ACC112 (cell line): ENCODE measurements around the gene MERTK.

Source experiments
- H2AFZ ChIP-seq: fragments of 200-600 bp; sonication (generic); one replicate; pipeline ENCODE4 v1.6.0; 2017; ENCODE audit warnings: antibody characterized with exemption, low read length; ENCODE audit not compliant: unreplicated experiment
- H3K27ac ChIP-seq: fragments of 200-600 bp; sonication (generic); 2 replicates; pipeline ENCODE4 v1.5.1; 2014; ENCODE audit warnings: low read depth, mild to moderate bottlenecking, antibody characterized with exemption, low read length, moderate library complexity
- H3K27me3 ChIP-seq: fragments of 200-600 bp; sonication (generic); 2 replicates; pipeline ENCODE4 v1.6.1; 2014; ENCODE audit warnings: mild to moderate bottlenecking, antibody characterized with exemption, low read length, moderate library complexity, mixed read lengths; ENCODE audit not compliant: insufficient read depth
- H3K36me3 ChIP-seq: fragments of 200-600 bp; sonication (generic); 2 replicates; pipeline ENCODE4 v1.6.1; 2016; ENCODE audit warnings: mild to moderate bottlenecking, antibody characterized with exemption, low read length, moderate library complexity, mixed read lengths; ENCODE audit not compliant: insufficient read depth
- H3K4me1 ChIP-seq: fragments of 200-600 bp; sonication (generic); one replicate; pipeline ENCODE4 v1.6.1; 2016; ENCODE audit warnings: low read length, mixed read lengths; ENCODE audit not compliant: insufficient read depth, unreplicated experiment, control insufficient read depth
- H3K4me3 ChIP-seq: fragments of 200-600 bp; sonication (generic); 2 replicates; pipeline ENCODE4 v1.5.1; 2014; ENCODE audit warnings: mild to moderate bottlenecking, low read depth, low read length
- H3K79me2 ChIP-seq: fragments of 200-600 bp; sonication (generic); one replicate; pipeline ENCODE4 v1.6.0; 2016; ENCODE audit warnings: low read length; ENCODE audit not compliant: control insufficient read depth, unreplicated experiment, insufficient read depth

MERTK gene

DNA sequence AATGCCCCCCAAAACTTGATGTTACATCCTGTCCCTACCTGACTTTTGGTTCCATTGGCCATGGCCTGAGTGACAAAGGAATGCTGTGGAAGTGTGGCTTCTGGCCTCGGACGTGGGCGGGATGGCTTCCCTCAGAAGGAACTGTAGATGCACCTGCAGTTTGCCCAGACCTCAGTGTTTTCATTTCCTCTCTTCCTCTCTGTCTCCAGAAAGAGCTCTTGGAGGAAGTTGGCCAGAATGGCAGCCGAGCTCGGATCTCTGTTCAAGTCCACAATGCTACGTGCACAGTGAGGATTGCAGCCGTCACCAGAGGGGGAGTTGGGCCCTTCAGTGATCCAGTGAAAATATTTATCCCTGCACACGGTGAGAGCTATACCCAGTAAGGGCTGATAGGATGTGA lies 95.6 kb downstream of the MERTK start:
- no peaks in the 10 kb centered on the region for H3K79me2 ChIP-seq
- H2AFZ ChIP-seq, result no peak overlapping the region
- H3K36me3 ChIP-seq, result no peaks in the 10 kb centered on the region
- no peaks in the 10 kb centered on the region for H3K27me3 ChIP-seq
- no peak overlapping the region for H3K27ac ChIP-seq
- H3K4me3 ChIP-seq, result no peak overlapping the region
- no peaks in the 10 kb centered on the region for H3K4me1 ChIP-seq

DNA sequence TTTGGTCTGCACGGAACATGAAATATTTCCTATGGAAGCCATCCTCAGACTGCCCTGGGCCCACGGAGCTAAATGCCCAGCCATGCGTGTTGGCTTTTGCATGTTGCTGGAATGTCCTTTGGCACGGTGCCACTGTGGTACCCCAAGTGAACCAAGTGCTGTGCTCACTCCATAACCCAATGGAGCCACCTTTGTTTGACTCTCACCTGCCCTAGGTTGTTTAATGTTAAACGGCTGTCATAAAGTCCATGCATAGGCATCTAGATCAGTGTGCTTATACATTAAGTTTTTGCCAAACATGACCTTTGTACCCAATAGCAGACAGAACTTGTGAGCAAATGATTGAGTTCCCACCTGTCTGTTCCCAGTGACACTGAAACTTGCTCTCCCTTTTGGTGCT lies 96.7 kb downstream of the MERTK start:
- Histone ChIP-seq H3K4me3 (no peak overlapping the region), H3K79me2 (no peaks in the 10 kb centered on the region), H3K4me1 (no peaks in the 10 kb centered on the region), H3K27me3 (no peaks in the 10 kb centered on the region), H3K27ac (no peak overlapping the region), H2AFZ (no peak overlapping the region), H3K36me3 (no peaks in the 10 kb centered on the region)

DNA sequence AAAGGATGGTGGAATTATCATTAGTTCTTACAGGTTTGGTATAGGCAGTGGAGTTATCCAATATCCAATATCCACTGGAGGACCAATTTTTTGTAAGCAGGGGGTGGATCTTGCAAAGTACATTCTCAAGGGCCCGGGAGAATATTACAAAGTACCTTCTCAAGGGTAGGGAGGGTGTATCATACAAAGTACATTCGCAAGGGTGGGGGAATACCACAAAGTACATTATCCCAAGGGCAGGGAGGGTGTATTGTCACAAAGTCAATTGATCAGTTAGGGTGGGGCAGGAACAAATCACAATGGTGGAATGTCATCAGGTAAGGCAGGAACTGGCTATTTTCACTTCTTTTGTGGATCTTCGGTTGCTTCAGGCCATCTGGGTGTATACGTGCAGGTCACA lies 101.4 kb downstream of the MERTK start:
- Histone ChIP-seq H3K4me1 (peaks cover 6% of the 10 kb centered on the region), H3K36me3 (no peaks in the 10 kb centered on the region), H2AFZ (no peak overlapping the region), H3K27ac (no peak overlapping the region), H3K27me3 (no peaks in the 10 kb centered on the region), H3K79me2 (no peaks in the 10 kb centered on the region), H3K4me3 (no peak overlapping the region)

DNA sequence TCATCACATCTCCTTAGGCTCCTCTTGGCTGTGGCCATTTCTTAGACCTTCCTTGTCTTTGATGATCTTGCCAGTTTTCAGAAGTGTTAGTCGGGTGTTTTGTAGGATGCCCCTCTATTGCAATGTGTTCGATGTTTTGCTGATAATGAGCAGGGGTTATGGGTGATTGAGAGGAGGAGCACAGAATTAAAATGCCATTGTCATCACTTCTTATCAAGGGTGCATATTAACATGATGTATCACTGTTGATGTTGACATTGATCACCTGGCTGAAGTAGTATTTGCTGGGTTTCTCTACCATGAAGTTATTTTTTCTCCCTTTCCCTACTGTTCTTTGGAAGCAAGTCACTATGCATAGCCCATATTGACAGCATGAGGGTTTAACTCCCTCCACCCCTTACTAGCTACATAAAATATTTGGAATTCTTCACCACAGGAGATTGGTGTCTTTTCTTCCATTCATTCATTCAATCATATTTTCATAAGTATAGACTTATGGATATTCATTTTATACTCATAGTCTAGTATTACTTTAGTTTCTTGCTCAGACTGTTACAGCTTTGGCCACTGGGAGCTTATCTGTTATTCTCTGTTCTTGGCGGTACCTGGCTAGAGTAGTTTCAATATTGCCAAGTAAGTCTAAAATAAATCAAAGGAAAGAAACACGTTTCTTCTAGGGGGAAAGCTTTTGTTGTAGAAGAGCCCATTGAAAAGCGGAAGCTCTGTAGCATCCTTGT lies 102.2 kb downstream of the MERTK start:
- peaks cover 9% of the 10 kb centered on the region for H3K4me1 ChIP-seq
- no peak overlapping the region for H3K27ac ChIP-seq
- H3K79me2 ChIP-seq, result no peaks in the 10 kb centered on the region

DNA sequence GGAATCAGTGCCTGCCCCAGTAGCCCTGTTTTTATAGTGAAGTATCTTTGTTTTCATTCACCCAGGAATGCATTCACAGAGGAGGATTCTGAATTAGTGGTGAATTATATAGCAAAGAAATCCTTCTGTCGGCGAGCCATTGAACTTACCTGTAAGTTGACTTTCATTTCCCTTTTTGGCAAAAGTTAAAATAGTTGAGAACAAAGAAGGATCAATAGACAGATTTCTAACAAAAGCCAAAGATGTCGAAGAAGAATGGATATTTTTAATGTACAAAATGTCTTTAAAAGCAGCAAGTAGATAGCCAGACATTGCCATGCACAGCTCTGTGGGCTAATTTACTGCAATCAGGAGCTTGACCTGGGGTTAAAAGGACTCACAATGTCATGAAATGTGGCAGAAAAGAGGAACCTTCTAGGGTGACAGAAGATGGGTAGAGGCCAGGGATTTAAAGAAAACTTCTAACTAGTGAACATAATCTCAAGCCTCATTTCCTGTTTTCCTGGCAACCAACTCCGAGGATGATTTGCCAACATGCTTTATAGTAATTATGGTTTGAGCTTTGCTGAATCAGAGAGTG lies 102.8 kb downstream of the MERTK start:
- no peak overlapping the region for H3K4me3 ChIP-seq
- no peaks in the 10 kb centered on the region for H3K79me2 ChIP-seq
- H3K36me3 ChIP-seq, result no peaks in the 10 kb centered on the region

More for the DNA sequence above, 102.2 kb downstream of the MERTK start:
- Histone ChIP-seq H3K27me3 (no peaks in the 10 kb centered on the region), H3K36me3 (no peaks in the 10 kb centered on the region), H3K4me3 (no peak overlapping the region), H2AFZ (no peak overlapping the region)

DNA sequence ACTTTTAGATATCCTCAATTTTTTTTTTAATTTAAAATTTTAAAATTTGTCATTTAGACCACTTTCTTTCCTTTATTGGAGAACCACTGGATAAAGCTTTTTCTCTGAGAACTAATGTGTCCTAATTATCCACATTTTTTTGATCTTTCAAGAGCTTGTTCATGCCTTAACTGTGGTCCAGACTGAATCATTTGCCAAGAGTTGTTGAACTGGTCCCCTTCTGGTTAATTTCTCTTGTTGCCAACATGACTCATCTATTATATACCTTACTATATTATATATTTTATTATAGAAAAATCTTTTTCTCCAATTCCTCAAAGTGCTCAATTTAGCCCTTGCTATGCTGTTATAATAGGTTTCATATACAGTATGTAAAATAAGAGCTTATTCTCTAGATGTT lies 103.5 kb downstream of the MERTK start:
- Histone ChIP-seq H3K79me2 (no peaks in the 10 kb centered on the region), H3K36me3 (no peaks in the 10 kb centered on the region), H3K27me3 (no peaks in the 10 kb centered on the region), H3K27ac (no peak overlapping the region), H3K4me1 (peaks cover 16% of the 10 kb centered on the region), H2AFZ (no peak overlapping the region), H3K4me3 (no peak overlapping the region)

More for the DNA sequence above, 102.8 kb downstream of the MERTK start:
- H3K27me3 ChIP-seq, result no peaks in the 10 kb centered on the region
- H3K4me1 ChIP-seq, result peaks cover 13% of the 10 kb centered on the region
- no peak overlapping the region for H3K27ac ChIP-seq
- peak overlapping the region; percentile 15 for H2AFZ ChIP-seq

DNA sequence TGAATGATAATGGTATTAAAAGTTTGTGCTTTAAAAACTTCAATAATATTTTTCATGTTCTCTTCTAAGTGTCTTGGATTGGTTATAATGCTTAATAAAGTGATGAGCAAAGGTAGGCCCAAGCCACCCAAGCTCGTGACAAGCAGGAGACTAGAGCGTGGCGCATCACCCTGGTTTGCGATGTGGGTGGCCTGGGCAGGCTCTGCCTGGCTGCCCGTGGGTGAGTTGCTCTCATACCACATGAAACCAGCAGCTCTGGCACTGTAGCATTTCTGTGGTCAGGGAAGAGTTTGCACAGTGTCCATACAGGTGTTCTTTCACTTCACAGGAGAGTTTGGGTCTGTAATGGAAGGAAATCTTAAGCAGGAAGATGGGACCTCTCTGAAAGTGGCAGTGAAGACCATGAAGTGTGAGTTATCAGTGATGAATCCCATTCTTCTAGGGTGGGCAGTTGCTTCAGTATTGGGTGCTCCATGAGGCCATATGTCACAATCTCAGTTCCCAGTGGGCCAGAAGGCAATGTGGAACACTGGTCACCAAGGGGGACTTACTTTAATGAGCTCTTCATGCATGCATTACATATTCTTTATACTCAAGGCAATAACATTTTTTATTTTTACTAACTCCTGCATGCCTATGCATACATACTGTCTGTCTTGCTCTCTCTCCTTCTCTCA lies 105.3 kb downstream of the MERTK start:
- Histone ChIP-seq H3K79me2 (no peaks in the 10 kb centered on the region), H3K36me3 (no peaks in the 10 kb centered on the region), H3K4me1 (peaks cover 16% of the 10 kb centered on the region), H3K27me3 (no peaks in the 10 kb centered on the region), H3K27ac (no peak overlapping the region), H2AFZ (no peak overlapping the region), H3K4me3 (no peak overlapping the region)

DNA sequence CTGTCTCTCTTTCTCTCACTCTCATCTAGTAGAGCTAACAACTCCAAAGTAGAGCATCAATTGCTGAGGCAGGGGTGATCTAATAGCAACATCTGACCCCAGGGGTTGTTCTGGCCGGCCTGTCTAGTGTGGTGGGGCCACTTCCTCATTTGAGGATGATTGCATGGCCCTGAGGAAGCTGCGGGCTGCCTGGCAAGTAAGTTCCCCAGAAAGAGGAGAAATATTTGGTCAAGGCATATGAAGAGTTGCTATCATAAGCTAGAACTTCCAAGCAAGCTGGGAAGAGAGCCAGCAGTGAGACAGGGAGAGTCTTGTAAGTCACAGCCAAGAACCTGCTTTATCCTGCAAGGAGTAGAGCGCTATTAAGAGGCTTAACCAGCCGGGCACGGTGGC lies 105.8 kb downstream of the MERTK start:
- Histone ChIP-seq H3K27ac (no peak overlapping the region), H2AFZ (no peak overlapping the region), H3K36me3 (no peaks in the 10 kb centered on the region)

DNA sequence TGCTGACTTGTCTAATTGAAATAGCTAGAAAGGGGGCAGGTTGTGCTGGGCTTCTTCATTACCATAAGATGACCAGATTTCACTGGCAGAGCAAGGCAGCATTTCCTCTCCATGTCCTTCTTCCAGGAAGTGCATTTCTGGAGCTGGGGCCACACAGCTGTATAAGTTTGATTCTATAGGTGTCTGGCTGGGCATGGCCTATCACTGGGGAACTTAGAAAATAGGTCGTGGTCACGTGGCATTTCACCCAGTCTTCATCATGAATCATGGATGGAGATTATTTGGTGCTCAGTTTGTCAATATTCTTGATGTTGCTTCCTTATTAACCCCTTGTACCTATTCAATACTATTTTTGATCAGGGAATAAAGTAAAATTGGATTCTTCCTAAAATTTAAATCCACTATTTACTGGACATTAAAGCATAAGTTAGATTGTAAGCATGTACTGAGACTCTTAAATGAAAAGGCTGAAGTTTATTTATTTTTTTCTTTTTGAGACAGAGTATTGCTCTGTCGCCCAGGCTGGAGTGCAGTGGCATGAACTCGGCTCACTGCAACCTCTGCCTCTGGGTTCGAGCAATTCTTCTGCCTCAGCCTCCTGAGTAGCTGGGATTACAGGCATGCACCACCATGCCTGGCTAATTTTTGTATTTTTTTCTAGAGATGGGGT lies 107.1 kb downstream of the MERTK start:
- H3K27me3 ChIP-seq, result no peaks in the 10 kb centered on the region
- no peak overlapping the region for H2AFZ ChIP-seq
- peaks cover 16% of the 10 kb centered on the region for H3K4me1 ChIP-seq
- H3K4me3 ChIP-seq, result no peak overlapping the region
- H3K27ac ChIP-seq, result 0 out of 2 replicates have a peak overlapping the region, but pooled peaks have one; percentile 1
- no peaks in the 10 kb centered on the region for H3K79me2 ChIP-seq
- H3K36me3 ChIP-seq, result no peaks in the 10 kb centered on the region

More for the DNA sequence above, 105.8 kb downstream of the MERTK start:
- no peaks in the 10 kb centered on the region for H3K27me3 ChIP-seq
- peaks cover 16% of the 10 kb centered on the region for H3K4me1 ChIP-seq
- H3K4me3 ChIP-seq, result no peak overlapping the region
- H3K79me2 ChIP-seq, result no peaks in the 10 kb centered on the region

DNA sequence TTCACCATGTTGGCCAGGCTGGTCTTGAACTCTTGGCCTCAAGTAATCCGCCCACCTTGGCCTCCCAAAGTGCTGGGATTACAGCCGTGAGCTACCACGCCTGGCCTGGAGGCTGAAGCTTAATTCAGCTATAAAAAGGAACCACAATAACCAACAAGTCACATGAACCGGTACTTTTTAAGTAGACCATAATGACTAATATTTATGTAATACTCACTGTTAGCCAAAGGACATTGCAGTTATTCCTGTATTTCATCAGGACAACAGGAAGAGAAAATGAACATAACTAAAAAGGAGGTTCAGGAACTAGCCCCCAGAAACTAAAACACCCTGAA lies 107.6 kb downstream of the MERTK start:
- H3K27me3 ChIP-seq, result no peaks in the 10 kb centered on the region
- H3K36me3 ChIP-seq, result no peaks in the 10 kb centered on the region
- no peak overlapping the region for H3K4me3 ChIP-seq
- H3K4me1 ChIP-seq, result peaks cover 15% of the 10 kb centered on the region
- peak overlapping the region; percentile 9; the same call in 1 of the 2 replicates for H3K27ac ChIP-seq
- no peaks in the 10 kb centered on the region for H3K79me2 ChIP-seq
- H2AFZ ChIP-seq, result peak overlapping the region; percentile 44
